ENCODE data around the gene MRO.

DNA sequence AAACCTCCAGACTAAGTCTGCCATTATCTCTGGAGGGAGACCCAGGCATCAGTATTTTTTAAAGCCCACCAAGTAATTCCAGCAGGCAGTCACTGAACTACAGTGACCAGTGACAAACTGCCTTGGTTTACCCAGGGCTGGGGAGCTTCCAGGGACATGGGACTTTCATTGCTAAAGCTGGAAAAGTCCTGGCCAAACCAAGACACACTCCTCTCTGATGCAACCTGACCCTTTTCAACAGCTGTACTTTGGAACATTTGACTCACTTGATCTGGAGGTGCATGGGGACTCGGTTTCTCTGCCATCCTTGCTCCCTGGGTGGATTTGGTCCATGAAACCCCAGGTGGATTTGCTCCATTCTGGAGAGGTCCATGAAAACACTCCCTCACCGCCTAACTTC lies 7.0 kb downstream of the MRO start:
- TF ChIP-seq, protein P1, sequence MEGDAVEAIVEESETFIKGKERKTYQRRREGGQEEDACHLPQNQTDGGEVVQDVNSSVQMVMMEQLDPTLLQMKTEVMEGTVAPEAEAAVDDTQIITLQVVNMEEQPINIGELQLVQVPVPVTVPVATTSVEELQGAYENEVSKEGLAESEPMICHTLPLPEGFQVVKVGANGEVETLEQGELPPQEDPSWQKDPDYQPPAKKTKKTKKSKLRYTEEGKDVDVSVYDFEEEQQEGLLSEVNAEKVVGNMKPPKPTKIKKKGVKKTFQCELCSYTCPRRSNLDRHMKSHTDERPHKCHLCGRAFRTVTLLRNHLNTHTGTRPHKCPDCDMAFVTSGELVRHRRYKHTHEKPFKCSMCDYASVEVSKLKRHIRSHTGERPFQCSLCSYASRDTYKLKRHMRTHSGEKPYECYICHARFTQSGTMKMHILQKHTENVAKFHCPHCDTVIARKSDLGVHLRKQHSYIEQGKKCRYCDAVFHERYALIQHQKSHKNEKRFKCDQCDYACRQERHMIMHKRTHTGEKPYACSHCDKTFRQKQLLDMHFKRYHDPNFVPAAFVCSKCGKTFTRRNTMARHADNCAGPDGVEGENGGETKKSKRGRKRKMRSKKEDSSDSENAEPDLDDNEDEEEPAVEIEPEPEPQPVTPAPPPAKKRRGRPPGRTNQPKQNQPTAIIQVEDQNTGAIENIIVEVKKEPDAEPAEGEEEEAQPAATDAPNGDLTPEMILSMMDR (conservative IDR thresholded peaks at IDR 0.05 in 1 of 2, IDR thresholded peaks at IDR 0.05 in 1 of 2; ENCODE audit: low read depth in 1 of 2, low read length in 2 of 2): no peak
- no peak for TF ChIP-seq EZH2 (IDR thresholded peaks at IDR 0.05; ENCODE audit: low read length, missing control alignments)

All from fibroblast of lung (primary cell).